Brain microvascular endothelial cell (primary cell): Measurements from ENCODE around the gene SDR39U1.
A peak's percentile ranks its signal among the peaks of the same experiment; 100 is the strongest.

Experiments
- DNase-seq: peaks from one replicate; pipeline ENCODE4 v3.0.0-alpha.2; 2020
- H3K27ac ChIP-seq: fragments of 250-450 bp; sonication (Bioruptor Pico); 2 replicates; pipeline ENCODE4 v1.5.1; 2020; ENCODE audit warnings: mild to moderate bottlenecking, moderate library complexity
- H3K27me3 ChIP-seq: fragments of 250-450 bp; sonication (Bioruptor Pico); replicated peaks from 2 replicates; pipeline ENCODE4 v1.5.1; 2020; ENCODE audit warnings: mild to moderate bottlenecking
- H3K36me3 ChIP-seq: fragments of 250-450 bp; sonication (Bioruptor Pico); replicated peaks from 2 replicates; pipeline ENCODE4 v1.5.1; 2020; ENCODE audit warnings: mild to moderate bottlenecking
- H3K4me3 ChIP-seq: 2 replicates; pipeline ENCODE4 v1.5.1; 2011; ENCODE audit warnings: low read depth, mild to moderate bottlenecking, control low read depth, low read length, moderate library complexity
- CTCF ChIP-seq: IDR thresholded peaks from 2 replicates; pipeline ENCODE4 v1.5.1; 2011; ENCODE audit warnings: low read depth, mild to moderate bottlenecking, moderate library complexity, low read length, control low read depth, inconsistent platforms; ENCODE audit errors: missing control alignments
- in situ Hi-C: cut with HindIII; loops from 2 replicates; pipeline ENCODE4 v1.10.0; 2017; ENCODE audit warnings: low sequenced_read_pairs, low pct_ligation_motif_present

The SDR39U1 gene

GRCh38 chr14:24403294-24403998 is 39.1 kb downstream of the SDR39U1 start:
- TF ChIP-seq CTCF, result no peak
- H3K27ac ChIP-seq, result no peak overlapping the region
- H3K4me3 ChIP-seq, result no peak overlapping the region
- H3K27me3 ChIP-seq, result no peaks in the 10 kb centered on the region
- in situ Hi-C loops, result no loop called here
- no peak for DNase-seq
- no peaks in the 10 kb centered on the region for H3K36me3 ChIP-seq

GRCh38 chr14:24401810-24402702 is 40.5 kb downstream of the SDR39U1 start:
- DNase-seq, result no peak
- Histone ChIP-seq H3K27ac (no peak overlapping the region), H3K4me3 (no peak overlapping the region), H3K27me3 (no peaks in the 10 kb centered on the region), H3K36me3 (no peaks in the 10 kb centered on the region)
- in situ Hi-C loops, result no loop called here
- TF ChIP-seq CTCF, result no peak

DNA sequence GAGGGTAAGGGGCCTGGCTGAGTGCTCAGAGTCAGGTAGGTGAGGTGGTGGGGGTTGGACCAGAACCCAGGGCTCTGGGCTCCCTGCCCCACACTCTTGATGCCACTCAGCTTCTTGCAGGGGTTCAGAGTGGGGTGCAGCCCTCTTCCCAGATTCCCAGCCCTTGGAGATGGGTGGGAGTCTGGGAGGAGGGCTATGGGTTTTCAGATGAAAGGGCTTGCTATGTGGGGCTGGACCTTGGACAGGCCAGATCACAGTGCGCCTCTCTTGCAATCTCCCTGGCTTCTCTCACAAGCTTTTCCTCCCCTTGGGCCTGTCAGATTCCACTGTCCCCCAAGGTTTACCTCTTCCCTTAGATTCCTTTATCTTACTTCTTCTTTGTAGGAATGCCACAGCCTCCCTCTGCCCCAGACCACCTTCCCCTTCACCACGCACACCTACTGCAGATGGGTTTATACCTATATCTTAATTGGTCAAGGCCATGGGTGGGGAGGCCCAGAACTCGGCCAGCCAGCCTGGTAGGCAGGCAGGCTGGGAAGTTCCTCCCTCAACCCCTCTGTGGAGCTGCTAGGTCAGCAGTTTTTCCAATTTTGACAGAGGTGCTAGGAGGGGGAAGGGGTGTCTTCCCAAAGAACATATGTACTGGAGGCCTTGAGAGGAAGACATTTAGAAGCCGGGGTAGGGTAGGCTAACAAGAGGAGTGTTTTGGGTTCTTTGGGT is 42.4 kb downstream of the SDR39U1 start:
- H3K27ac ChIP-seq, result no peak overlapping the region
- no peak for TF ChIP-seq CTCF
- H3K4me3 ChIP-seq, result peak overlapping the region; percentile 65
- in situ Hi-C loops, result no loop called here
- no peak for DNase-seq
- H3K27me3 ChIP-seq, result no peaks in the 10 kb centered on the region
- H3K36me3 ChIP-seq, result no peaks in the 10 kb centered on the region

- in situ Hi-C loops, result no loop called here
- TF ChIP-seq CTCF, result no peak
- no peak for DNase-seq
- H3K4me3 ChIP-seq, result peak overlapping the region; percentile 65
- no peak overlapping the region for H3K27ac ChIP-seq
- H3K27me3 ChIP-seq, result no peaks in the 10 kb centered on the region
- H3K36me3 ChIP-seq, result no peaks in the 10 kb centered on the region
Observed at GRCh38 chr14:24399447-24399822, 43.1 kb downstream of the SDR39U1 start.

GRCh38 chr14:24398653-24399446 is 43.7 kb downstream of the SDR39U1 start, which contains the start of gene NYNRIN:
Gene NYNRIN, plus strand, starts transcription at chr14:24399003. Its CDS starts 244 bp downstream, at chr14:24399247.
- Histone ChIP-seq H3K27ac (no peak within 1 kb of the TSS), H3K4me3 (peak within 1 kb of the TSS; percentile 65), H3K36me3 (no peaks in the 10 kb centered on the region), H3K27me3 (no peaks in the 10 kb centered on the region)
- in situ Hi-C loops, result no loop called here
- no peak for TF ChIP-seq CTCF
- no peak for DNase-seq
